KG1 (cell line): ENCODE measurements around the gene CEP72.
"Not testable (repeated sequence)": the region's sequence is repeated elsewhere in the genome, so short reads cannot be mapped to it uniquely, and the experiment has no call there.

Experiments used
- DNase-seq: peaks from one replicate; lab custom pipeline; 2025; lab: John Stamatoyannopoulos, UW

Gene CEP72

GRCh38 chr5:684751-685216 is 72.6 kb downstream of the CEP72 start:
- DNase-seq = no peak

- DNase-seq = no peak
Measured at GRCh38 chr5:685262-686171, 73.4 kb downstream of the CEP72 start.

- not testable (repeated sequence) for DNase-seq
Measured at GRCh38 chr5:686172-686523, 74.0 kb downstream of the CEP72 start.

GRCh38 chr5:686936-687335 is 74.8 kb downstream of the CEP72 start:
- not testable (repeated sequence) for DNase-seq

GRCh38 chr5:688348-689010 is 76.3 kb downstream of the CEP72 start:
- DNase-seq = not testable (repeated sequence)

GRCh38 chr5:690293-690692 is 78.2 kb downstream of the CEP72 start:
- DNase-seq = not testable (repeated sequence)

GRCh38 chr5:691049-691448 is 78.9 kb downstream of the CEP72 start:
- DNase-seq = not testable (repeated sequence)

- no peak for DNase-seq
Measured at GRCh38 chr5:691817-692528, 79.8 kb downstream of the CEP72 start.

GRCh38 chr5:692529-693041 is 80.4 kb downstream of the CEP72 start:
- DNase-seq = not testable (repeated sequence)

GRCh38 chr5:693271-694041 is 81.3 kb downstream of the CEP72 start, which contains the start of gene TPPP:
Gene TPPP (minus strand): TSS chr5:693352. CDS start chr5:678060, 15,292 bp downstream.
- DNase-seq = not testable (repeated sequence)

GRCh38 chr5:694042-694431 is 81.9 kb downstream of the CEP72 start:
- DNase-seq = not testable (repeated sequence)

GRCh38 chr5:695475-695874 is 83.3 kb downstream of the CEP72 start:
- DNase-seq = not testable (repeated sequence)

GRCh38 chr5:696191-696590 is 84.1 kb downstream of the CEP72 start:
- not testable (repeated sequence) for DNase-seq

- DNase-seq = not testable (repeated sequence)
Measured at GRCh38 chr5:696753-697702, 84.9 kb downstream of the CEP72 start.
